Heart right ventricle (tissue), 16 donors: ENCODE data around the gene TNF. TPM values are rescaled to one million over a fixed set of nuclear protein-coding genes. Genes with fewer than 3 reads are reported as not detected.

Source experiments
- ATAC-seq, 8 donors: fragments of 200-7000 bp; cut with Tn5 transposase; one replicate each; pipeline ENCODE4 v1.9.1; 2020; ENCODE audit warnings: mild to moderate bottlenecking in 8 of 8, moderate library complexity in 8 of 8, moderate number of reproducible peaks in 1 of 8
- DNase-seq, 2 donors: peaks; one replicate each; pipeline ENCODE4 v3.0.0-alpha.2; 2020
- H3K27ac ChIP-seq, 10 donors: fragments of 200-600 bp; sonication (generic) in 2 of 10; one replicate each; pipeline versions ENCODE4 v1.5.0 to v1.8.0; 2020 to 2022; ENCODE audit warnings: mild to moderate bottlenecking in 3 of 10
- H3K27me3 ChIP-seq, 7 donors: fragments of 200-600 bp; one replicate each; pipeline ENCODE4 v1.8.0; 2021 to 2022; ENCODE audit warnings: mild to moderate bottlenecking in 2 of 7
- H3K36me3 ChIP-seq, 9 donors: fragments of 200-600 bp; sonication (generic) in 1 of 9; one replicate each; pipeline versions ENCODE4 v1.5.0 to v1.8.0; 2020 to 2022; ENCODE audit warnings: mild to moderate bottlenecking in 2 of 9
- H3K4me1 ChIP-seq, 9 donors: fragments of 200-600 bp; sonication (generic) in 1 of 9; one replicate each; pipeline versions ENCODE4 v1.5.0 to v1.8.0; 2020 to 2022; ENCODE audit warnings: mild to moderate bottlenecking in 4 of 9
- H3K4me3 ChIP-seq, 10 donors: fragments of 200-600 bp; sonication (generic) in 2 of 10; one replicate each; pipeline versions ENCODE4 v1.5.0 to v1.8.0; 2020 to 2022; ENCODE audit warnings: mild to moderate bottlenecking in 7 of 10, moderate library complexity in 2 of 10
- H3K9me3 ChIP-seq, 11 donors: fragments of 200-600 bp in 10 of 11; sonication (generic) in 2 of 11; one replicate each; pipeline versions ENCODE4 v1.5.0 to v1.8.0; 2013 to 2022; ENCODE audit warnings: mild to moderate bottlenecking in 2 of 11, control low read depth in 1 of 11, moderate library complexity in 1 of 11
- WGBS, 2 donors: extraction: QIAGEN DNeasy Blood & Tissue Kit; methylation state at CpG; one replicate each; pipeline ENCODE4 v1.1.7; 2013; ENCODE audit warnings: inconsistent platforms in 1 of 2; 5-methylcytosine and 5-hydroxymethylcytosine counted together
- intact Hi-C, 10 donors: fragments of 100-400 bp; cut with DNase I; formaldehyde crosslinking; loops; one replicate each; pipeline versions ENCODE4 v1.11.1 to v1.14.2; 2022
- polyA plus RNA-seq, 2 donors: library from polyadenylated mRNA; stranded (reverse); fragments of 200-250 nt; gene quantifications; one replicate each; pipeline ENCODE4 v1.2.3, GENCODE V29; 2013
- total RNA-seq, 10 donors: library from RNA; stranded (reverse); fragmentation: NEBNext Ultra II Directional in 3 of 10; extraction: Animal tissue kit (Norgen Biotek cat#: 25700) in 3 of 10; gene quantifications; one replicate each; pipeline versions ENCODE4 v1.2.1 to v1.2.4, GENCODE V29; 2021 to 2023
- TF ChIP-seq, protein P1 (sequence below), 9 donors: fragments of 200-600 bp; sonication (generic) in 2 of 9; IDR thresholded peaks; one replicate each; pipeline versions ENCODE4 v1.5.0 to v1.8.0; 2021 to 2022; ENCODE audit warnings: antibody characterized with exemption in 9 of 9, mild to moderate bottlenecking in 5 of 9, moderate library complexity in 1 of 9
- donor health status: Arrhythmogenic right ventricular cardiomyopathy.
- donor health status: ischemic (EF 13 %, LVEDD 7.1; RV severe dilation, severe dysfunction).
- donor health status: healthy with polysubstance abuse.
- donor health status: DM: no; HTN: yes; CAD: no.
- donor health status: DM: no; HTN: no; CAD: no.
- donor health status: ischemic (EF 25% LVEDD 6.9; RV normal size, moderate dysfunction).
- donor health status: ischemic (EF 25% LVEDD 5.7; RV mildly dilated, moderate dysfunction).
- donor health status: healthy.
- donor health status: DM: yes; HTN: yes; CAD: no.
- donor health status: Ischemic cardiomyopathy.
- donor health status: ischemic (EF 35%, LVEDD 5.7; RV mildly dilated, moderate dysfunction).
- donor health status: nonischemic (EF 11% LVEDD 7.7; RV severe dilation, severe dysfunction).
- donor health status: DM: yes; HTN: yes; CAD: no.
- donor health status: PGD.
- donor health status: ischemic (EF 29% LVEDD 5.4; RV normal size, mild dysfunction).
- donor health status: nonischemic (EF 23%, LVEDD 6.1; RV moderate dilation, normal function).

Gene TNF
- total and polyA plus RNA-seq, 12 donors = 0.16 to 3.0 (median 0.60) TPM; not detected in 1

DNA sequence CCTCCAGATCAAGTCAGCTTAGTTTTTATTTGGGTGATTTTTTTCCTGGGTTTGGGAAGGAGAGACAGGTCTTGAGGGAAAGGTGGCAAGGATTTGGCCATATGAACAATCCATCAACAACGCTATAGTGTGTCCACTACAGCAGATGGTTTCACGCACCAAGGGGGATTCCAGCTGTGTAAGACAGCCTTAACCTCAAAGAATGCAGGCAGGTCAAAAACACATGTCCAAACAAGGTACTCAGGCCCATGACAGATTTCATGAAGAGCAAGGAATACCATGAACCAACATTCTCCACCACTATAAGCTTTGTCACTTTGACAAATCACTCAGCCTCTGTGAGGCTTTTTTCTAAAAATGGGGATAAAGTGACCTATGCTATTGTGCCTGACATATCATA, 41.6 kb downstream of the TNF start:
- Histone ChIP-seq H3K27ac (no peak overlapping the region), H3K36me3 (no peaks in the 10 kb centered on the region), H3K4me1 (peaks cover 0 to 21% (median 13%) of the 10 kb centered on the region in 9 donors), H3K9me3 (no peaks in the 10 kb centered on the region), H3K4me3 (no peak overlapping the region), H3K27me3 (no peaks in the 10 kb centered on the region)
- no peak for ATAC-seq
- DNase-seq = no peak
- WGBS, 2 donors = 93% methylated on average over 2 of the region's 2 CpGs
- intact Hi-C loops = loop anchor here in 2 of 10 donors (5.0 kb wide), 1 partner anchor 70 kb away; the partner anchor contains the start of genes ATP6V1G2 (in 2 of the 2) and NFKBIL1 (in 2 of the 2)
- TF ChIP-seq, protein P1, sequence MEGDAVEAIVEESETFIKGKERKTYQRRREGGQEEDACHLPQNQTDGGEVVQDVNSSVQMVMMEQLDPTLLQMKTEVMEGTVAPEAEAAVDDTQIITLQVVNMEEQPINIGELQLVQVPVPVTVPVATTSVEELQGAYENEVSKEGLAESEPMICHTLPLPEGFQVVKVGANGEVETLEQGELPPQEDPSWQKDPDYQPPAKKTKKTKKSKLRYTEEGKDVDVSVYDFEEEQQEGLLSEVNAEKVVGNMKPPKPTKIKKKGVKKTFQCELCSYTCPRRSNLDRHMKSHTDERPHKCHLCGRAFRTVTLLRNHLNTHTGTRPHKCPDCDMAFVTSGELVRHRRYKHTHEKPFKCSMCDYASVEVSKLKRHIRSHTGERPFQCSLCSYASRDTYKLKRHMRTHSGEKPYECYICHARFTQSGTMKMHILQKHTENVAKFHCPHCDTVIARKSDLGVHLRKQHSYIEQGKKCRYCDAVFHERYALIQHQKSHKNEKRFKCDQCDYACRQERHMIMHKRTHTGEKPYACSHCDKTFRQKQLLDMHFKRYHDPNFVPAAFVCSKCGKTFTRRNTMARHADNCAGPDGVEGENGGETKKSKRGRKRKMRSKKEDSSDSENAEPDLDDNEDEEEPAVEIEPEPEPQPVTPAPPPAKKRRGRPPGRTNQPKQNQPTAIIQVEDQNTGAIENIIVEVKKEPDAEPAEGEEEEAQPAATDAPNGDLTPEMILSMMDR (IDR thresholded peaks at IDR 0.05) = no peak

DNA sequence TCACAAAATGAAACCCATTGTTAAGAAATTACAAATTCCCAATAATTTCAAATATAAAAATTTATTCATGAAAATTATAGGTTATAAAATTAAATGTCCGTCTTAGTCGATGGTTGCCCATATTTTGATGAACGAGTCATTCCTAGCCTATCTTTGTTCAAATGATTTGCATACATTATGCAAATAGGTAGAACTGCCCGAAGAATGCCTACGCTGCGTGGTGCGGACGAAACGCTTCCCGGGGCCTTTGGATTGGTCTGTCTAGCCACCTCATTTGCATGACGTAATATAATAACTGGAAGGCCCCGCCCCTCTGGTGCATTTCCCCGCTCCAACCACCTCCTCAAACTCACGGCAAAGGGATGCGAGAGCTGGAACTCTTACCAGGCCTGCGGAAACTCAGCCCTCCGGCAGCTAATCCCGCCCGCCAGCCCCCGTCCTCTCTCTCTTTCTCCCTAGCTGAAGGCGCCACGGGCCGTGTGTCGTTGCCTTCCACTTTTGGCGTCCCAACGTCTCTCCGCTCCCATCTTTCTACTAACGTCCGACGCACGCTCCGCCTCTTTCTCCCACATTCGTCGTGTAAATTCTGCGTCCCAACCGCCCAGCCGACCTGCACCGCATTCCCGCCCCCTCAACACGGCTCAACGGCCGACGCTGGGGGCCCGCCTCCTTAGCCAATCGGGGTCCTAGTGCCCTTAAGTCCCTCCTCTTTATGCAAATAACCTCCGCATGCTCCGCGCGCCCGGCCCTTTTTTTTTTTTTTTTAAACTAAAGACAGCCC, 44.6 kb downstream of the TNF start:
- Histone ChIP-seq H3K27me3 (no peaks in the 10 kb centered on the region), H3K36me3 (peaks cover 0 to 28% (median 17%) of the 10 kb centered on the region in 9 donors), H3K4me1 (peaks cover 0 to 24% (median 21%) of the 10 kb centered on the region in 9 donors), H3K4me3 (peak overlapping the region; percentile 68 to 99 (median 80)), H3K9me3 (no peaks in the 10 kb centered on the region), H3K27ac (peak overlapping the region; percentile 89 to 99 (median 96))
- intact Hi-C loops = loop anchor here in 4 of 10 donors (1.0 to 5.0 kb wide), 4 partner anchors 32 to 277 kb away; partner anchors contain the start of genes ATP6V1G2 (in 2 of the 4), BAG6 (in 2 of the 4), NFKBIL1 (in 2 of the 4) and EHMT2 (in 1 of the 4)
- ATAC-seq = peak; percentile 93 to 97 (median 96)
- peak; percentile 97 to 98 for DNase-seq
- 0% methylated on average over 50 of the region's 50 CpGs for WGBS, 2 donors
- TF ChIP-seq, protein P1 (IDR thresholded peaks at IDR 0.05) = no peak

DNA sequence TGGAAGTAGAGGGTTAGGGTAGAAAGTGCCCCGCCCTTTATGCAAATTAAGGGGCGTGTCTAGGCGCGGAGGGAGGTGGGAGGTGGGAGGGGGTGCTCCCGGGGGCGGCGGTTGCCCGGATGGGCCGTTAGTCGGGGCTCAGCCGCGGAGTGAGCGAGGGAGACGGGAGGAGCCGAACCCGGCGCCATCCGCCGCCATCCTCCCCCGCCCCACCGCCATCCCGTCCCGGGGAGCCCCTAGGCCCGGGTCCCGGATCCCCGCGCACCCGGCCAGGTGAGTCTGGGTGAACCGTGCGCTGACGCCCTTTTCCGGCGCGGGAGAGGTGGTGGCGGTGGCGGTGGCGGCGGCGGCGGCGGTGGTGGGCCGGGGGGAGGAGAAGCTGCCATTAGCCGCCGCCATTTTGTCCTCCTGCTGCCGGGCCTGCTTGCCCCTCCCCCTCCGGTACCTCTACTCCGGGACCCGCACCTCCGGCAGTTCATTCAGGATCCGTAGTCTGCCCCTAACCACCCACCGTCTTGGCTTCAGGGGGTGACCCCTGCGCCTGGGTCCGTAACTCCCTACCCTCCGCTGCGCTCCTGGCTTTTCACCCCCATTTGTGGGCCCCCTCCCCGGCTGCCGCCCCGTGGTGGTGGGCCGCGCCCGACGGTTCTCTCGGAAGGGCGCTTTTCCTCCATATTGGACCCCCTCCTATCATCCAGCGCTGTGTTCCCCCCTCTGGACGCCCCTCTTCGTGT, 45.4 kb downstream of the TNF start, which contains the start of gene PRRC2A:
TSS of gene PRRC2A (plus strand) at position 130 of the 734 bp plus-strand sequence. CDS start 2,075 bp downstream, outside the sequence.
- 1% methylated on average over 37 to 66 of the region's 67 CpGs for WGBS, 2 donors
- intact Hi-C loops = loop anchor here in 2 of 10 donors (1.0 to 5.0 kb wide), 3 partner anchors 32 to 277 kb away; partner anchors contain the start of genes BAG6 (in 2 of the 2) and EHMT2 (in 1 of the 2)

More for the DNA sequence above, 45.4 kb downstream of the TNF start, which contains the start of gene PRRC2A:
- Histone ChIP-seq H3K9me3 (no peaks in the 10 kb centered on the region), H3K4me1 (peaks cover 0 to 24% (median 21%) of the 10 kb centered on the region in 9 donors), H3K27me3 (no peaks in the 10 kb centered on the region), H3K27ac (peak within 1 kb of the TSS; percentile 89 to 99 (median 96)), H3K36me3 (peaks cover 0 to 36% (median 25%) of the 10 kb centered on the region in 9 donors), H3K4me3 (peak within 1 kb of the TSS; percentile 68 to 99 (median 80))
- peak; percentile 20 to 94 (median 44) for ATAC-seq
- TF ChIP-seq, protein P1 (IDR thresholded peaks at IDR 0.05) = no peak
- DNase-seq = peak; percentile 81 to 92
